Subcutaneous adipose tissue (tissue), 4 donors: ENCODE data around the gene RGS3. TPM values are rescaled to one million over a fixed set of nuclear protein-coding genes. Genes with fewer than 3 reads are reported as not detected.

Experiments used
- CTCF ChIP-seq: fragments of 450-650 bp; IDR thresholded peaks from one replicate; pipeline ENCODE4 v1.5.1; 2016; ENCODE audit warnings: low read depth, mild to moderate bottlenecking, control low read depth, antibody characterized with exemption, moderate library complexity
- total RNA-seq, 4 donors: library from RNA; depleted of rRNA; stranded (reverse); fragments of >200 nt; gene quantifications; one replicate each; pipeline ENCODE4 v1.1.0, GENCODE V29; 2016

Gene RGS3
- total RNA-seq, 4 donors from 2014 or later: 25.0 to 122 (median 70.9) TPM

- TF ChIP-seq CTCF: no peak
Observed at GRCh38 chr9:113594484-113595299, 131.2 kb downstream of the RGS3 start.

DNA sequence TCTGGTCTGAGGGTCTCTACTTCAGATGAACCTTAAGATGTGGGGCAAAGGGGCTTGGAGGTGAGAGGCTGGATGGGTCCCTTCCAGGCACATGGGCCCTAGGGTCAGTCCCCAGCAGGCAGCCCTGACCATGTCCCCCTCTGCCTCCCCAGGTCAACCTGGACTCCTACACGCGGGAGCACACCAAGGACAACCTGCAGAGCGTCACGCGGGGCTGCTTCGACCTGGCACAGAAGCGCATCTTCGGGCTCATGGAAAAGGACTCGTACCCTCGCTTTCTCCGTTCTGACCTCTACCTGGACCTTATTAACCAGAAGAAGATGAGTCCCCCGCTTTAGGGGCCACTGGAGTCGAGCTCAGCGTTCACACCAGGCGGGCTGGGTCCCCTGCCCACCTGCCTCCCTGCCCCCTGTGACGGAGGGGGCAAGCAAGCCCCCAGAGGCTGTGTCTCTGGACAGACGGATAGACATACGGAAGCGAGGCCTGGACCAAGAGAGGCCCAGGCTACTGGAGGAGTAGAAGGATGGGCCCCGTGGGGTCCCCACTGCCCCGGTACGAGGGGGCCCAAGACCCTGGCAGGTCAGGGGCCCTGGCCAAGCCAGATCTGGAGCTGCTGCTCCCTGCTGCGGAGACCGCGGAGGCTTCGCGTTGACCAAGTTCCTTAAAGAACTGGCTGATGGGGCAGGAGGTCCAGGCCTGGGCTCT, 133.2 kb downstream of the RGS3 start:
- no peak for TF ChIP-seq CTCF

DNA sequence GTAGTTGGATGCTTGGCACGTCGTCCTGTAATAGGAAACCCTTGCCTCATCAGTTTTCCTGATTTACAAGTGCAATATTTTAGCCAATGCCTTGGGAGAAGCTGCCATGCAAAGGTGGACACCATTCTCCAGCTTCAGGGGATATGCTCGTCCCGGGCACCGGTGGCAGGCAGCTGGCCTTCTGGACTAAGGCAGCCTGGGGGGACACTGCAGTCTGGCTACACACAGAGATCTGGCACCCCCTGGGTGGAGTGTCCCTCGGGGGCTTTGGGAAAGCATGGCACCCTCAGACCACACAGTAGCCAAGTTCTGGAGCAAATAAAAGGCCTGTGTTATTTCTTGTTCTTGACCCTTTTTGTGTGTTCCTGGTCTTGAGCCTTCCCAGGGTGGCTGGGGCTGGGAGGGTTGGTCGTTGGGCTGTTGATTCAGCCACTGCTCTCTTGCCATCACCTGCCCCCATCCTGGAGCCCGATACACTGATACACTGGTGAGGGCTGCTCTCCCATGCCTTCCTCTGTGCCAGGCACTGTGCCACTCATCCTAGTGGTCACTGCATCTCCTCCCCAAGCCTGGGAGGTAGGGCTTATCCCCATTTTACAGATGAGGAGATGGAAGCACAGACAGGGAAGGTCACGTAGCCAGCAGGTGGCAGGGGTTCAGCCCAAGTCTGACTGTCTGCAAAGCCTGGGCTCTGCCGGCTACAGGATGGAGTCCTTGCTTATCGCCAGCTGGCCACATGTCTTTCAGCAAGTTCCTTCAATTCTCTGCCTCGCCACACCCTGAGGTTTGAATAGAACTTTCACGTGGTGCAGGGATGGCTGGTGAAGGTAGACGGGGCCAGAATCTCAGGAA, 134.1 kb downstream of the RGS3 start:
- no peak for TF ChIP-seq CTCF

- no peak for TF ChIP-seq CTCF
Observed at GRCh38 chr9:113598451-113598850, 134.9 kb downstream of the RGS3 start.

- no peak for TF ChIP-seq CTCF
Observed at GRCh38 chr9:113598883-113599282, 135.4 kb downstream of the RGS3 start.

DNA sequence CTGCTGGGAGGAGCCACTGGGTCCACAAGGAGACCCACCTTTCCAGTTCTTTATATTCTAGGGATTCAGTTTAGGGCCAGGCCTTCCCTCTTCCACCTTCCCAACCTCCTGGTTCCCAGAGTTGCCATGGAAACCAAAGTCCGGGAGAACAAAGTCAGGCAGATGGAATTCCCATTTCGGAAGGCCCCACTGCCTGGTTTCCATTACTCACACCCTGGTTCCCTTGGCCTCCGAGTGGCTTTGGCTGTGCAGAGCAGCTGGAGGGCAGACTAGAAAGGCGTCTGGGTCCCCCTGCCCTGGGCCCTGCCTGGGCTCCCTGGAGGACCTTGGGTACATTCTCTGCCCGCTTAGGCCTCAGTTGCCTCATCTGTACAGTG, 136.1 kb downstream of the RGS3 start:
- TF ChIP-seq CTCF: no peak
